NCI-H446 treated with DMSO at 0.1 percent for 48 hours (cell line): ENCODE results near the gene EIF1AX.
"Not testable (repeated sequence)": the region's sequence is repeated elsewhere in the genome, so short reads cannot be mapped to it uniquely, and the experiment has no call there.

Source experiments
- DNase-seq: peaks from one replicate; lab custom pipeline; 2025; lab: John Stamatoyannopoulos, UW

EIF1AX gene

DNA sequence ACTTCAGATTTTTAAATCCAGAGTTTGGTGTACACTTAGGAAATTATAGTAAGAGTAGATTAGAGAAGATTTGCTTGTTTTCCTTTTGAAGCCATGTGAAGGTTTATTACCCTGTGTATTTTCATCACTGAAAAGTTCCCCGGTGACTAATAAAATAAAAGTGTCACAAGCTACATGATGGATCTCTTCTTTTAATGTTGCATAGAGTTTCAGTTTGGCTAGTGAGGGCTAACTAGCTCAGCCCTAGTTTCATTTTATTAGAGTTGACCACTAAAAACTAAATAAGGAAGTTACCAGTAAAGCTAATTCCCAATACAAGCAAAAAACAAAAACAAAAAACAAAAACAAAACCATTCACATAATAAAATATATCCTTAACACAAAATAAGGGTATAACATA lies 14.8 kb downstream of the EIF1AX start:
- not testable (repeated sequence) for DNase-seq

DNA sequence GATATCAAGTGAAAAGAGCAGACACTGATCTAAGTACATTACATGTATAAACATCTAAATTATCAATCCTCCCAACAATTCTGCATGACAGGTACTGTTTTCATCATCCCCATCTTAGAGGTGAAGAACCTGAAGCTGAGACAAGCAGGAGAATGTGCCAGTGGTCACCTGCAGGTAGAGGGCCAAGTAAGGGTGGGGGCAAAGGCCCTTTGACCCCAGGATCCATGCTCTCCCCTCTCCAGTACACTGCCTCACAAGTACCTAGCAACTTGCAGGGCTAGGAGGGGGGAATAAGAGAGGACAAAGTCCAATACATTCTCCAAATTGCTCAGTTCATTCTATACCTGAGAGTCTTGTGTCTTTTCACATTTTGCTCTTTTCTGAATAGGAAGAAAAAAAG lies 16.7 kb downstream of the EIF1AX start:
- DNase-seq = no peak

DNA sequence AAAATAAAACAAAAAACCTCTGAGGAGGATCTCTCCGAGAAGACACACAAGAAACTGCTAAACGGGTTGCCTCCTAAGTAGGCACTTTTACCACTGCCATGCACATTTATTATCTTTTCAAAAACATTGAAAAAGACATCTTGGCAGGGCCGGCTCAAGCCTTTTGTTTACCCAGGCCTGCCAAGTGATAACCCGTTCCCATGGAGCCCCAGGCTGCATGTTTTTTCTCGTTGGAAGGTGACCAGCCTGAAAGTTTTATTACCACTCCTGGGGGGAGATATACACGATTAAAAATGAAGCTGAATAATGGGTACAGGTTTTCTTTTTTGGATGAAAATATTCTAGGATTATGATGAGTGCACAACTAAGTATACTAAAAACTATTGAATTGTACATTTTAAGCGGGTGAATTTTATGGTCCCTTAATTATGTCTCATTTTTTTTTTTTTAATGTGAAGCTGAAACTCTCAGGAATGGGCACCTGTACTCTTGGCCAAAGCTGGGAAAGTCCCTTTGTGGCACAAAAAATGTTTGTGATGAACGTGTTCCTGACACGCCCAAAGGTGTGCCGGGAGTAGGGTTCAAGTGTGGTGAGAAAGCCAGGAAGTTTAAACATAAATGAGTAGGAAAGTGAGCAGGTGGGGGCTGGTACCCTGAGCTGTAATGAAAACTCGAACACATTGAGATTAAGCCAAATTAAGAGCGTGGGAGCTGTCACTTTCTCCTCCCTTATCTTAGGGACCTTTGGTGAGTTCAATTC lies 23.4 kb downstream of the EIF1AX start:
- DNase-seq = no peak

DNA sequence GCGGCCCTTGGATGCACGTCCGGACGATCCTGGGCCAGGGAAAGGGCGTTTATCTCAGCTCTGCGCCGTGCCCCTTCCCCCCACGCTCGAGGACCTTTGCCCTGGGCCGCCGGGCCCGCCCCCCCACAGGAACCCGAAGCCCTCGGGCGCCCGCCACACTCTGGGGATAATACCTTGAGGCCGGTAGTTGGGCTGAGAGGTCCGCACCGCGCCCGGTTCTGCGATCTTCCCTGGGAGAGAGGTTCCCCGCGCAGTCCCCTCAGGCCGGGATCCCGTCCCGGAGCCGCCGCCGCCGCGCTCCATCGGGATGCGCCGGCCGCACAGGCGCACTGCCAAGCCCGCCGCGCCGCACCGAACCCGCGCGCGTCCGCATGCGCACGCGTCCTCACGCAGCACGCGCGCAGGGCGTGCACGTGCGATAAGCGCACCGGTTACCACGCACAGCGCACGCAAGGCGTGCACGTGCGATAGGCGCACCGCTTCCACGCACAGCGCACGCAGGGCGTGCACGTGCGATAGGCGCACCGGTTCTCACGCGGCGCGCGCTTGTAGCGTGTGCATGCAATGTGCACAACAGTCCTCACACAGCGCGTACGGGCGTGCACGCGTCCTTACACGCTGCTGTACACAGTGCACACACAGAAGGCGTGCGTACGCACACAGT lies 24.9 kb downstream of the EIF1AX start, which contains the start of gene MAP7D2:
TSS of gene MAP7D2 (minus strand) at position 331 of the 664 bp plus-strand sequence. CDS start at position 303, 28 bp downstream.
- DNase-seq = no peak

DNA sequence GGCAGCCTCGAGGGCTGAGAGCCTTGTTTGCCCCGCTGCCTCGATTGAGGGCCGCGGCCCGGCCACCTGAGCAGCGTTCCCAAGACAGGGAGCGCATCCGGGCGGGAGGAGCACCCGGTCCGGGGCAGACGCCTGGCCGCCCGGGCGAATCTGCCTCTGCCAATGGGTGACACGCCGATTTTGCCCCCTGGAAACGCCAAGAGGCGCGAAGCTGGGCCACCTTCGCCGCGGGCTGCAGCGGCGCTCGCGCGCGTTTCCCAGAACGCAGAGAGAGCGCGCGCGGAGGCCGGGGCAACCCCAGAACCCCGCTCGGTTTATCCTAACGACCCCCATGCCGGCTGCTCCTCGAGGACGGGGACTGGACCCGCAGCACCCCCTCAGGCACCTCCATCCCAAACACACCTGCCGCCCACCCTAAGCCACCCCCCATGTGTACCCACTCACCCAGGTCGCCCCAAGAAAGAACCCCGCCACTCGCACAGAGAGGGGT lies 25.5 kb downstream of the EIF1AX start:
- DNase-seq = no peak

DNA sequence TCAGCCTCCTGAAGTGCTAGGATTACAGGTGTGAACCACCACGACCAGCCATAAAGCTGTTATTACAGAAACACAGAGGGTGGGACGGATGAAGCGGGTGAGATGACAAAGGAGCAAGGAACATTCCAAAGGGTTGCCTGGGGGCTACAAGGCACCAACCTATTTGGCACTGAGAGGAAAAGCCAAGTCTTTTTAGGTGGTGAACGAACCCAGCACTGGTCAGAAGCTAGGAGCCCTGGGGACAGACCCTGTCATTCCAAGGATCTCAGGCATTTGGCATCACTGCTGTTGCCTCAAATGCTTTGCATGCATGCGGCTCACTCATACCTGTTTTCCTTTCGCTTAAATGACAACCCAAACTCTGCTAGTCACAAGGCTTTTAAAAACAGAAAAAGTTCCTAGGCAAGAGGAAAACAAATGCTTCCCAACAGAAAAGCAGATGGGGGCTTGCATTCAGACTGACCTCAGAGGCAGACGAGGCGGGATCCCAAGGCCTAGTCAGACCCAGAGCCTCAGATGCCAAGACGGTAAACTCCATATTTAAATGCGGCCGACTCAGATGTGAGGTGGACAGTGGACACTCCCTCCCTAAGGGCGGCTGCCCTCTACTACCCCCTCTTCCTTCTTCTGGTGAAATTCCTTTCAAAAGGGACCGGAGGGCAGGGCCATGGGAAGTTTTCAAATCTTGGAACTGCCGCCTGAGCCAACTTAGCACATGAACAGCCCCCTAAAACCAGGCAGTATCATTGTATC lies 29.4 kb downstream of the EIF1AX start:
- no peak for DNase-seq

DNA sequence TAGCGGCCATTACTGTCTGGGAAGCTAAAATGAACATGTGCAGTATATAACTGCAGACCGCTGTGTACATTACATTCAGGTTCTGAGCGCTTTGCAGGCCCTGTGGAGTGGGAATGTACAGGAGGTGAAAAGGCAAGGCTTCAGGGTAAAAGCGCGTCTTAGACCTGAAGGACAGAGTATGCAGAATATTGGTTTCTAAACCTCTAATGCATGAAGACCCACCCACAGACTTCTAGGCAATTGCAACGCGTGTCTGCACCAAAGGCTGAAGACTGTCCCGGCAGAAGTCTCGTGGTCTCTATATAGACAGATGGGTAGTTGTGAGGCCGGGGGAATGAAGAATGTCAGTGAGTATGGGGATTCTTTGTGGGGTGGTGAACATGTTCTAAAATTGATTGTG lies 30.4 kb downstream of the EIF1AX start:
- DNase-seq = no peak

DNA sequence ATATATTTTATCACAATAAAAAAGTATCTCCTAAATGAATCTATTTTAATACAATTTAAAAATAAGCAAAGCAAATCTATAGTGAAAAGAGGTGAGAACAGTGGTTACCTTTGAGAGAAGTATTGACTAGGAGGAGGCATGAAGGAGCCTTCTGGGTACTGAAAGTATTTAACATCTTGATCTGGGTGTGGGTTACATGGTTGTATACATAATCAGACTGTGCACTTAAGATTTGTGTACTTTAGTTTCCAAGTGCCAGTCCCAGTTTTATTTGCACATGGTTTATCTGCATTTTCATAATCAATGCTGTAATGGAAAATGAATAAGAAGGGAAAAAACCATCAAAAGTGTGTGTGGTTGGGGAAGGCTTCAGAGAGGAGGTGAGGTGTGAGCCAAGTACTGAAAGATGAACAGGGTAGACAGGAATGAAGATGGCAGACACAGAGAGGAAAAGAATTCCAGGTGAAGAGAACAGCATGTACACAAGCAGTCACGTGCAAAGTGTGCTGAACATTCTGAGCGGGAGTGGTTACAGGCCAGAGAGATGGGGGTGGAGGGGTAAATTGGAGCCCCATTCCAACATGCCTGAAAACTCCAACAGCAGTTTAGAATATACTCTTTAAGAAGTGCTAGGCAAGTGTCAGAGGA lies 39.6 kb downstream of the EIF1AX start:
- no peak for DNase-seq

DNA sequence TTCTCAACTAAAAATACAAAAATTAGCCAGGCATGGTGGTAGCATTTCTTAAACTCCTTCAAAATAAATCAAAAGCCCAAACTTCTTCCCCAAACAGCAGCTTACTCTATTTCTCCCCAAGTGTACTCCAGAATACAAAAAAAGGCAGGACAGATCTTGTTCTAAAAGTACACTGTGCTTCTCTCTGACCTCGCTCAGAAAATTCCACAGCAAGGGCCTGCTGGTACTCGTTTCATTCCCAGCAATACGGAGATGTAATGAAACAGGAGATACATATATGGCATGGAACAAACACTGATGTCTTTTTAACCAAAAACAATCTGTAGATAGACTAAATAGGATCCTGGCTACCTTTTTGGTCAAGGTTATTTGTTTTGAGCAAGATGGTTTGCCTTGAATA lies 50.1 kb downstream of the EIF1AX start:
- no peak for DNase-seq

DNA sequence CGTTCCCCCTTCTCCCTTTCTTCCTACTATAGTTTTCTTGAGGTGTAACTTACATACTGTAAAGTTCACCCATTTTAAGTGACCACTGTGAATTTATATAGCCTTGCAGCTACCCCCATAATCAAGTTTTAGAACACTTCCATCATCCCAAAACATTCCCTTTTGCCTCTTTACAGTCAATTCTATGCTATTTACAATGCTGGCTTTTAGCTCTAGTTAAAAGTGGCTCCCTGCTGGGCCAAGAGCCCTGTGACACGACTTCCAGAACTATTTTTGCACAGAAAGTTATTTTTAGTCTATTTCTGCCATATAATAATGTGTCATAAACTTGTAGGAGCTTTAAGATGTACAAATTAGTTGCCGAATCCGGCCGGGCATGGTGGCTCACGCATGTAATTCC lies 51.8 kb downstream of the EIF1AX start:
- DNase-seq = no peak

DNA sequence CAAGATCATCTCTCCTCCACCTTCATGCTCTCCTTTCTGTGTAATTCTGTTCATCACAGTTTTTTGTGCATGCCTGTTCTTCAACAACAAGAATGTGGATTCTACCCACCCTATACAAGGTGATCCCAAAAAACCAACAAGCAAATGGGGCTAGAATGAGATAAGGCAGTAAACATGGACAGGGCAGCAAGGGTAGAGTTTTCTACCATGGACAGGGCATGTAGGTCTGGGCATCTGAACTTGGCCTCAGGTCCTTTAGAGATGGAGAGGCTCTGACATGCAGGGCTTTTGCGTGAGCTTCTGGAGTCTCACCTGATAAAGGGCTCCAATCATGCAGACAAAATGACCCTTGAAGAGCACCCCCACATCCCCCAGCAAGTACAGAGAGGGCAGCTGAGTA lies 61.4 kb downstream of the EIF1AX start:
- DNase-seq = no peak
